A673 (cell line): ENCODE measurements around the gene SUFU.

Experiments used
- EZH2 ChIP-seq: fragments of 200-600 bp; sonication (generic); IDR thresholded peaks from 2 replicates; pipeline ENCODE4 v1.6.1; 2017; ENCODE audit warnings: borderline replicate concordance, low read depth, mild to moderate bottlenecking, mixed read lengths, antibody characterized with exemption, low read length; ENCODE audit not compliant: poor library complexity, severe bottlenecking
- TF ChIP-seq, protein P1 (sequence below): fragments of 300-800, 200-600 bp; sonication (generic); conservative IDR thresholded peaks from 2 replicates; pipeline ENCODE4 v1.5.1; 2017; ENCODE audit warnings: low read depth, mild to moderate bottlenecking, antibody characterized with exemption, low read length, moderate library complexity, mixed read lengths

DNA sequence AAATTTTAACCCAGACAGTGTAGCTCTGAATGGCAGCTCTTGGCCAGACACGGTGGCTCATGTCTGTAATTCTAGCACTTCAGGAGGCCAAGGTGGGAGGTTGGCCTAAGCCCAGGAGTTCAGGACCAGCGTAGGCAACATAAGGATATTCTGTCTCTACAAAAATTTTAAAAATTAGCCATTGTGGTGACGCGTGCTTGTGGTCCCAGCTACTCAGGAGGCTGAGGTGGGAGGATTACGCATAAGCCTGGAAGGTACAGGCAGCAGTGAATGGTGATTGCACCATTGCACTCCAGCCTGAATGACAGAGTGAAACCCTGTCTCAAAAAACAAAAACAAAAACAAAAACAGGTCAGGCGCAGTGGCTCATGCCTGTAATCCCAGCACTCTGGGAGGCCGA, 50.0 kb downstream of the SUFU start:
- TF ChIP-seq, protein P1, sequence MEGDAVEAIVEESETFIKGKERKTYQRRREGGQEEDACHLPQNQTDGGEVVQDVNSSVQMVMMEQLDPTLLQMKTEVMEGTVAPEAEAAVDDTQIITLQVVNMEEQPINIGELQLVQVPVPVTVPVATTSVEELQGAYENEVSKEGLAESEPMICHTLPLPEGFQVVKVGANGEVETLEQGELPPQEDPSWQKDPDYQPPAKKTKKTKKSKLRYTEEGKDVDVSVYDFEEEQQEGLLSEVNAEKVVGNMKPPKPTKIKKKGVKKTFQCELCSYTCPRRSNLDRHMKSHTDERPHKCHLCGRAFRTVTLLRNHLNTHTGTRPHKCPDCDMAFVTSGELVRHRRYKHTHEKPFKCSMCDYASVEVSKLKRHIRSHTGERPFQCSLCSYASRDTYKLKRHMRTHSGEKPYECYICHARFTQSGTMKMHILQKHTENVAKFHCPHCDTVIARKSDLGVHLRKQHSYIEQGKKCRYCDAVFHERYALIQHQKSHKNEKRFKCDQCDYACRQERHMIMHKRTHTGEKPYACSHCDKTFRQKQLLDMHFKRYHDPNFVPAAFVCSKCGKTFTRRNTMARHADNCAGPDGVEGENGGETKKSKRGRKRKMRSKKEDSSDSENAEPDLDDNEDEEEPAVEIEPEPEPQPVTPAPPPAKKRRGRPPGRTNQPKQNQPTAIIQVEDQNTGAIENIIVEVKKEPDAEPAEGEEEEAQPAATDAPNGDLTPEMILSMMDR = no peak
- TF ChIP-seq EZH2 = no peak
